ENCODE data around the gene LETM1.
"Not testable (repeated sequence)": the region's sequence is repeated elsewhere in the genome, so short reads cannot be mapped to it uniquely, and the experiment has no call there.

LETM1 gene

GRCh38 chr4:1852904-1853623 is 2.9 kb downstream of the LETM1 start:
- no peak for DNase-seq

GRCh38 chr4:1851575-1852410 is 4.2 kb downstream of the LETM1 start:
- DNase-seq: no peak

GRCh38 chr4:1851160-1851559 is 4.8 kb downstream of the LETM1 start:
- DNase-seq: no peak

- no peak for DNase-seq
Measured at GRCh38 chr4:1850276-1850675, 5.7 kb downstream of the LETM1 start.

- no peak for DNase-seq
Measured at GRCh38 chr4:1846580-1846979, 9.4 kb downstream of the LETM1 start.

GRCh38 chr4:1844618-1845017 is 11.3 kb downstream of the LETM1 start:
- not testable (repeated sequence) for DNase-seq

- DNase-seq: peak in 14 of 56 donors; percentile 7 to 36 (median 19)
Measured at GRCh38 chr4:1843852-1844251, 12.1 kb downstream of the LETM1 start.

GRCh38 chr4:1842993-1843448 is 12.9 kb downstream of the LETM1 start:
- no peak for DNase-seq

- no peak for DNase-seq
Measured at GRCh38 chr4:1842339-1842895, 13.5 kb downstream of the LETM1 start.

GRCh38 chr4:1841887-1842210 is 14.1 kb downstream of the LETM1 start:
- DNase-seq: no peak

GRCh38 chr4:1841201-1841886 is 14.6 kb downstream of the LETM1 start:
- no peak for DNase-seq

- peak in 5 of 56 donors; percentile 9 to 37 (median 12) for DNase-seq
Measured at GRCh38 chr4:1839282-1839681, 16.7 kb downstream of the LETM1 start.

- peak in 31 of 56 donors; percentile 10 to 86 (median 44) for DNase-seq
Measured at GRCh38 chr4:1837069-1837468, 18.9 kb downstream of the LETM1 start.

GRCh38 chr4:1836650-1837049 is 19.3 kb downstream of the LETM1 start:
- DNase-seq: no peak

GRCh38 chr4:1835836-1836235 is 20.1 kb downstream of the LETM1 start:
- DNase-seq: not testable (repeated sequence)

- DNase-seq: no peak
Measured at GRCh38 chr4:1834047-1834775, 21.7 kb downstream of the LETM1 start.

GRCh38 chr4:1833307-1834046 is 22.5 kb downstream of the LETM1 start:
- no peak for DNase-seq

GRCh38 chr4:1832690-1833089 is 23.3 kb downstream of the LETM1 start:
- no peak for DNase-seq

- no peak for DNase-seq
Measured at GRCh38 chr4:1831331-1831730, 24.6 kb downstream of the LETM1 start.

GRCh38 chr4:1830642-1831228 is 25.2 kb downstream of the LETM1 start:
- DNase-seq: no peak

Data from nucleus accumbens (tissue), 56 donors.